ENCODE data around the gene AUTS2.

GRCh38 chr7:70765651-70766050 is 1167.4 kb downstream of the AUTS2 start:
- TF ChIP-seq GATA2 (IDR thresholded peaks at IDR 0.05; ENCODE audit: low read depth, low read length): no peak
- no peak for TF ChIP-seq GATA3 (IDR thresholded peaks at IDR 0.05; ENCODE audit: low read depth, low read length)
